ENCODE measurements around the gene LMAN2. TPM values are rescaled to one million over a fixed set of nuclear protein-coding genes. Genes with fewer than 3 reads are reported as not detected.

Gene LMAN2
- polyA plus RNA-seq, 1 donor, result 161 TPM

DNA sequence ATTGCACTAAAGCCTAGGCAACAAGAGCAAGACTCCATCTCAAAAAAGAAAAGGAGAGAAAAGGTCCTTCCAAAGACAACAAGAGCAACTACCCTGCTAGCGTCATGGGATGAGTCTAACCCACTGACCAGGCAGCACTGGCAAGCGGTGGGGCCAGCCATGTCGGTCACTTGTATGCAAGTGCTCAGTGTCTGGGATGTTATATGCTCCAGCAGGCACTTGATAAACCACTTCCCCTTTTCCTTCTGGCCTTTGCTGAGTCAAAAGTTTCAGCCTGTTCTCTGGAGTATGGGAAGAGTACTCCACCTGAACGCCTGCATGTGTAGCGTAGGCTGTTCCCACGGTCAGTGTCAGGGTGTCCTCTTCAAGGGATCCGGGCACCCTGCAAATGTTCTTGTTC is 30.6 kb downstream of the LMAN2 start:
- WGBS (ENCODE audit: insufficient coverage, low lambda C conversion rate), result 100% methylated on average over 1 of the region's 7 CpGs
- H3K27me3 ChIP-seq (ENCODE audit: control insufficient read depth, insufficient read depth, low read length), result no peaks in the 10 kb centered on the region
- peaks cover 5% of the 10 kb centered on the region for H3K36me3 ChIP-seq (ENCODE audit: control insufficient read depth, insufficient read depth, low read length)
- H3K4me1 ChIP-seq (ENCODE audit: control insufficient read depth, insufficient read depth, low read length), result peaks cover 13% of the 10 kb centered on the region
- no peaks in the 10 kb centered on the region for H3K9me3 ChIP-seq (ENCODE audit: control insufficient read depth, low read depth, low read length)
- H3K4me3 ChIP-seq (ENCODE audit: low read length), result no peak overlapping the region
- DNase-seq, result no peak
- no peak overlapping the region for H3K27ac ChIP-seq (ENCODE audit: low read length)

DNA sequence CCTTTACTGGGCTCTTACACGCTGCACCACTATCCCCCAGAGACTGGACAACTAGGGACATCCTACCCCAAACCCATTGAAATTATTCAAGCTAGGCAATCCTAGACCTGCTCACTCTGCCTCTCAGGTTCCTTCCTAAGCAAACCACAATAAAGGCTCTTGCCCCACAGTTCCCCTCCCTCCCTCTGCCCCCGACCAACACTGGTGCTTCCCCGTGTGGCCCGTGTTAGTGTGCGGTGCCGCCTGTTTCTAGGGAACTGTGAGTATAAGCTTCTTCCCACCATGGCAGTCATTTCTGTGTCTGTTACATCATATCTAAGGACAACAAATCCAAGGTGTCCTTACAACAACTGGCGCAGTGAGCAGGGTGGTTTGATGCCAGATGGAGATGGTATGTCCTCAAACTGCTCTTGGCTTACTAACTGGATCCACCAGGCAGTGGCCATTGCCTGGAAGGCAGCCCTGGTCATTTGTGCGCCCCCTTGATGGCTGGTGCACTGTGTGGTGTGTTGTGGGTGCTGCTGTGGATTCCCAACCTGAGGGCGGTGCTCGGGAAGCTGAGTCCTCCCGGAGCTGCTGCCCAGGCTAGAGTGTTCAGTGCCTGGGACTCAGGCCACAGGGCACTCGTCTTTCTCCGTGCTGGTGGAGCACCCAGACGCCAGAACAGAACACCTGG is 31.4 kb downstream of the LMAN2 start:
- no peak for DNase-seq
- WGBS (ENCODE audit: insufficient coverage, low lambda C conversion rate), result no CpG with 5 or more reads among the region's 14 CpGs
- Histone ChIP-seq H3K4me1 (ENCODE audit: control insufficient read depth, insufficient read depth, low read length) (peaks cover 4% of the 10 kb centered on the region), H3K9me3 (ENCODE audit: control insufficient read depth, low read depth, low read length) (no peaks in the 10 kb centered on the region), H3K36me3 (ENCODE audit: control insufficient read depth, insufficient read depth, low read length) (peaks cover 5% of the 10 kb centered on the region), H3K4me3 (ENCODE audit: low read length) (no peak overlapping the region), H3K27me3 (ENCODE audit: control insufficient read depth, insufficient read depth, low read length) (no peaks in the 10 kb centered on the region), H3K27ac (ENCODE audit: low read length) (no peak overlapping the region)

DNA sequence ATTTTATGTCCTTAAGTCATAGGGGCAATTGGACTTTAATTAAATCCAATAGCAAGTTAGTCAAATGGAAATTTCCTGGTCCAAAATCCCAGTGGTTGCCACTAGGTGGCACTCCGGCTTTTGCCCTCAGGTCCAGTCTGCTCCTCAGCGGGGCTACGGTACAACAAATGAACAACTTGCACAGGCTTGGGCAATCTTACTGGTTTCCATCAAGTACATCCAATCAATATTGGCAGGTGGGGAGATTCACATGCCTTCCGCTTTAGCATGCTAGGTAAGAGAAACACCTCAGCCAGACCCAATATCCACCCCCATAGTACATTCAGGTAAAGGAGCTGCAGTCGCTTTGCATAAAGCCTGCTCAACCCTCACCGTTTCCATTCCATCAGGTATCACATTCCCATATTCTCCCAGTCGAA is 33.5 kb downstream of the LMAN2 start:
- WGBS (ENCODE audit: insufficient coverage, low lambda C conversion rate), result no CpG with 5 or more reads among the region's 7 CpGs
- DNase-seq, result peak; percentile 71 to 76
- H3K4me1 ChIP-seq (ENCODE audit: control insufficient read depth, insufficient read depth, low read length), result peaks cover 1% of the 10 kb centered on the region
- peak overlapping the region; percentile 27 for H3K27ac ChIP-seq (ENCODE audit: low read length)
- H3K27me3 ChIP-seq (ENCODE audit: control insufficient read depth, insufficient read depth, low read length), result no peaks in the 10 kb centered on the region
- peaks cover 5% of the 10 kb centered on the region for H3K36me3 ChIP-seq (ENCODE audit: control insufficient read depth, insufficient read depth, low read length)
- no peak overlapping the region for H3K4me3 ChIP-seq (ENCODE audit: low read length)
- H3K9me3 ChIP-seq (ENCODE audit: control insufficient read depth, low read depth, low read length), result no peaks in the 10 kb centered on the region

GRCh38 chr5:177316005-177316404 is 35.5 kb downstream of the LMAN2 start:
- Histone ChIP-seq H3K36me3 (ENCODE audit: control insufficient read depth, insufficient read depth, low read length) (peaks cover 5% of the 10 kb centered on the region), H3K4me1 (ENCODE audit: control insufficient read depth, insufficient read depth, low read length) (peaks cover 13% of the 10 kb centered on the region), H3K27ac (ENCODE audit: low read length) (no peak overlapping the region), H3K4me3 (ENCODE audit: low read length) (no peak overlapping the region), H3K9me3 (ENCODE audit: control insufficient read depth, low read depth, low read length) (no peaks in the 10 kb centered on the region), H3K27me3 (ENCODE audit: control insufficient read depth, insufficient read depth, low read length) (no peaks in the 10 kb centered on the region)
- DNase-seq, result no peak
- WGBS (ENCODE audit: insufficient coverage, low lambda C conversion rate), result 90% methylated on average over 2 of the region's 3 CpGs

- WGBS (ENCODE audit: insufficient coverage, low lambda C conversion rate), result no CpG with 5 or more reads among the region's 7 CpGs
- Histone ChIP-seq H3K27me3 (ENCODE audit: control insufficient read depth, insufficient read depth, low read length) (no peaks in the 10 kb centered on the region), H3K4me1 (ENCODE audit: control insufficient read depth, insufficient read depth, low read length) (peaks cover 19% of the 10 kb centered on the region), H3K36me3 (ENCODE audit: control insufficient read depth, insufficient read depth, low read length) (peaks cover 5% of the 10 kb centered on the region), H3K27ac (ENCODE audit: low read length) (no peak overlapping the region), H3K9me3 (ENCODE audit: control insufficient read depth, low read depth, low read length) (no peaks in the 10 kb centered on the region), H3K4me3 (ENCODE audit: low read length) (no peak overlapping the region)
- no peak for DNase-seq
Observed at GRCh38 chr5:177315411-177315810, 36.1 kb downstream of the LMAN2 start.

DNA sequence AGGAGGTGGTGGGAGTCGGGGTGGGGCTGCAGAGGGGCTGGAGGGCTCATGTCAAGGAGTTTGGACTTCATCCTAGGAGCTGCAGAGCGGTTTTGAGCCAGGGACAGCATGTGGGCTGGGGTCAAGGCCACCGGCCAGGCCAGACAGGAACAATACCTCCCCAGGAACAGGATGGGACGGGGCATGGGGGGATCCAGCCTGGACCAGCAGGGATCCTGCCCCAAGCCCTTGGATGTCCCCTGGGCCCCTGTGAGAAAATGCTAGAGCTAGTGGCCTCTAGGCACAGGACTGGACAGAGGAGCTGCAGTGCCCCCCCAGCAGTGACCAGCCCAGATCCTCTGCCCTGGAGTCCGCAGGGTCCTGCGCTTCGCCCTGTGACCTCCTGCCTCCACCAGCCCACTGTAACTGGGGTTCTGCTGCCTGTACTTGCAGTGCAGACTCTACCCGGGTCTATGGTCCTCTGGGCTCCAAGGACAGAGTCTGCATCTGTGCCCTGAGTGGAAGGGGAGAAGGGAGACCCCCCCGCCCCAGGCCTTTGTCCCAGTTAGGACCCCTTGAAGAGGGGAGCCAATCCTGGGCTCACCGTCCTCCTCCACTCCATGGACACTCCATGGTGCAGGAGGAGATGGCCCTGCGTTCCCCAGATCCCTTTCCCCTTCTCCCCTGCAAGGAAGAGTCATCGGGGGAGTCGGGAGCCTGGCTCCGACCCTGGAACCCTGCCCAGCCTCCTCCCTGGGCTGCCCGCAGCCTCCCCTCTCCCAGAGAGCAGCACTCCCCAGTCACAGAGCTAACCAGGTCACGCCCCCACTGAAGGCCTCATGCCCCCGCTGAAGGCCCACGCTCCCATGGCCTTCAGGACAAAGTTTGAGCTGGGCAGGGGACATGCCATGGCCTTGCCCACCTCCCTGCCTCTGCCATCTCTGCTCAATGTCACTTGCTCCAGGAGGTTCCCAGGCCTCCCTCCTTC is 36.8 kb downstream of the LMAN2 start:
- 80% methylated on average over 1 of the region's 18 CpGs for WGBS (ENCODE audit: insufficient coverage, low lambda C conversion rate)
- Histone ChIP-seq H3K27ac (ENCODE audit: low read length) (no peak overlapping the region), H3K4me1 (ENCODE audit: control insufficient read depth, insufficient read depth, low read length) (peaks cover 26% of the 10 kb centered on the region), H3K27me3 (ENCODE audit: control insufficient read depth, insufficient read depth, low read length) (no peaks in the 10 kb centered on the region), H3K9me3 (ENCODE audit: control insufficient read depth, low read depth, low read length) (no peaks in the 10 kb centered on the region), H3K36me3 (ENCODE audit: control insufficient read depth, insufficient read depth, low read length) (peaks cover under 1% of the 10 kb centered on the region), H3K4me3 (ENCODE audit: low read length) (no peak overlapping the region)
- no peak for DNase-seq

DNA sequence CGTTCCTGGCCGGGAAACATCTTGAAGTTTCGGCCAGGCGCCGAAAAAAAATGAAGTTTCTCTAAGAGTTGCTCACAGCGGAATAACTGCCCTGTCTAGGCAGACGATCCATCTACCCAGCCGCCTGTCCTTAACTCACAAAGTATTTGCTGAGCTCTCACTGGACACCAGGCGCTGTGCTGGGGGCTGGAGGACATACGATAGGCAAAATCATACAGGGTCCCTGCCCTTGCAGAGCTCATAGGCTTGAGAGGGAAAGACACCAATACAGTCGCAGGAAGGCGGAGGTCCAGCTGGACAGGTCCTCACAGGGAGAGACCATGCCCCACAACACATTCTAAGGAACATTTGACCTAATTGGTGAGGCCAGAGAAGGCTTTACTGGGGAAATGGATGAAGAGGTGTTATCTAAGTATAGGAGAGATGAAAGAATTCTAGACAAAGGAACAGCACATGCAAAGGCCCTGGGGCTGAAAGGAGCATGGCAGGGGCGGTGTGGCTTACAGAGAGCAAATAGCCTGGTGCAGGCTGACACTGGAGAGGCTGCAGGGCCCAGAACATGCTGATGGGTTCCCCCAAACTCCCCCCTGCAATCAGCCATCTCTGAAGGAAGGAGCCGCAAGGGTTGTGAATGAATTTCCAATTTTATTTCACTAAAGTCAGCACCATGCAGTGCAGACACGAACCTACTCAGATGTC is 37.8 kb downstream of the LMAN2 start:
- WGBS (ENCODE audit: insufficient coverage, low lambda C conversion rate), result no CpG with 5 or more reads among the region's 15 CpGs
- peaks cover 28% of the 10 kb centered on the region for H3K4me1 ChIP-seq (ENCODE audit: control insufficient read depth, insufficient read depth, low read length)

GRCh38 chr5:177312649-177313181 is 38.8 kb downstream of the LMAN2 start:
- peaks cover 9% of the 10 kb centered on the region for H3K36me3 ChIP-seq (ENCODE audit: control insufficient read depth, insufficient read depth, low read length)
- H3K4me3 ChIP-seq (ENCODE audit: low read length), result peak overlapping the region; percentile 2
- peak overlapping the region; percentile 65 for H3K27ac ChIP-seq (ENCODE audit: low read length)
- no peaks in the 10 kb centered on the region for H3K27me3 ChIP-seq (ENCODE audit: control insufficient read depth, insufficient read depth, low read length)
- H3K9me3 ChIP-seq (ENCODE audit: control insufficient read depth, low read depth, low read length), result no peaks in the 10 kb centered on the region
- DNase-seq, result peak; percentile 77 to 89
- WGBS (ENCODE audit: insufficient coverage, low lambda C conversion rate), result no CpG with 5 or more reads among the region's 19 CpGs
- H3K4me1 ChIP-seq (ENCODE audit: control insufficient read depth, insufficient read depth, low read length), result peaks cover 28% of the 10 kb centered on the region

More for the DNA sequence above, 37.8 kb downstream of the LMAN2 start:
- no peak for DNase-seq
- Histone ChIP-seq H3K27ac (ENCODE audit: low read length) (no peak overlapping the region), H3K9me3 (ENCODE audit: control insufficient read depth, low read depth, low read length) (no peaks in the 10 kb centered on the region), H3K36me3 (ENCODE audit: control insufficient read depth, insufficient read depth, low read length) (peaks cover 7% of the 10 kb centered on the region), H3K4me3 (ENCODE audit: low read length) (no peak overlapping the region), H3K27me3 (ENCODE audit: control insufficient read depth, insufficient read depth, low read length) (no peaks in the 10 kb centered on the region)

DNA sequence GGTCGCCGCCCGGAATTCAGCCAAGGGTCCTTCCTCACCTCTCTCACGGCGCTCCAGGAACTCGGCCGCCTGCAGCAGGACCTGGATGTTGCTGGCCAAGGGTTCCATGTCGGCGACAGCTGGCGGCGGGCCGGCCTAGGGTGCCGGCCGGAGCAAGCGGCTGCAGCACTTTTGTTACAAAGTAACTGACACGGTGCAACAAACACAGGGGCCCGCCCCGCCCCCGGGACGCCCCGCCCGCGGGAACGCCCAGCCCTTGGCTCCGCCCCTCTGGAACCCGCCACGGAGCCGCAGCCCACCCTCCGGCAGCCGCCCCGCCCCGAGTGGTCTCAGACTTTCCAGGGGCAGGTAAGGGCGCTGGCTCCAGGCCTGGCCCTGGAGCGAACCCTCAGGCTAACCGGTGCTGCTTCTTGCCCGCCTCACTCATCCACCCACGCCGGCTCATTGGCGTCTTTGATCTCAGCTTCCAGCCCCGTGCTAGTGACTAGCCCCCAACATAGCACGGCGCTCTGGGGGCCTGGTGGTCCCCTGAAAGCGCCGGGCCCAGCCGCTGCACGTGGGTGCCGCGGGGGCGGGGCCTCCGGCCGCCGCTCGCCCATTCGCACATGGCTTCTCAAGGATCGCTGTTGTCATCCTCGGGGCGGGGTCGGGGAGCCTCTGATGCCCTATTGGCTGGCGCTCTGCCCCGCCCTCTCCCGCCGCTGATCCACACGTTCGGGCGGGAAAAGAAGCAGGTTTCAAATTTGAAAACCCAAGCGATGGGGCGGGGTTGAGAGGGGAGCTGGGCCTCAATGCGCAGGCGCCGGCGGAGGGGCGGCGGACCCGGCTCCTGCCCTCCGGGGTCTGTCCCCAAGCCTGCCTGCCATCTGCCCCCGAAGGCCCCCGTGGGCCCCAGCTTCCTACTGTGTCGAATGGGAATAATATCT is 39.5 kb downstream of the LMAN2 start, which contains the start of gene MXD3:
TSS of gene MXD3 (minus strand) at position 176 of the 926 bp plus-strand sequence. CDS start at position 108, 68 bp downstream.
- H3K4me1 ChIP-seq (ENCODE audit: control insufficient read depth, insufficient read depth, low read length), result peaks cover 28% of the 10 kb centered on the region
- peak; percentile 94 to 95 for DNase-seq
- no peaks in the 10 kb centered on the region for H3K27me3 ChIP-seq (ENCODE audit: control insufficient read depth, insufficient read depth, low read length)
- peaks cover 16% of the 10 kb centered on the region for H3K36me3 ChIP-seq (ENCODE audit: control insufficient read depth, insufficient read depth, low read length)
- H3K9me3 ChIP-seq (ENCODE audit: control insufficient read depth, low read depth, low read length), result no peaks in the 10 kb centered on the region
- H3K4me3 ChIP-seq (ENCODE audit: low read length), result peak within 1 kb of the TSS; percentile 71
- no CpG with 5 or more reads among the region's 78 CpGs for whole genome bisulfite sequencing (ENCODE audit: insufficient coverage, low lambda C conversion rate)
- peak within 1 kb of the TSS; percentile 65 for H3K27ac ChIP-seq (ENCODE audit: low read length)

Data from large intestine (tissue), 3 donors.